Cardiac fibroblast (primary cell): ENCODE measurements around the gene ZNF350.

ENCODE experiments used
- DNase-seq, 2 donors: peaks; one replicate each; pipeline versions ENCODE4 v3.0.0 to v3.0.0-alpha.2; 2010; ENCODE audit warnings: low read depth in 2 of 2
- H3K4me3 ChIP-seq, 2 donors: replicated peaks in 1 of 2; 1 replicate in 1 of 2; 2 replicates in 1 of 2; pipeline ENCODE4 v1.5.1; 2011; ENCODE audit warnings: low read depth in 2 of 2, low read length in 2 of 2, mild to moderate bottlenecking in 2 of 2, moderate library complexity in 1 of 2
- CTCF ChIP-seq: IDR thresholded peaks from one replicate; pipeline ENCODE4 v1.5.1; 2011; ENCODE audit warnings: low read depth, mild to moderate bottlenecking, low read length, inconsistent platforms

Gene ZNF350

GRCh38 chr19:51916167-51916566, 70.5 kb downstream of the ZNF350 start:
- H3K4me3 ChIP-seq, result no peak overlapping the region
- no peak for TF ChIP-seq CTCF
- no peak for DNase-seq

GRCh38 chr19:51915324-51915867, 71.2 kb downstream of the ZNF350 start:
- TF ChIP-seq CTCF, result no peak
- DNase-seq, result no peak
- no peak overlapping the region for H3K4me3 ChIP-seq
